GM19395 (cell line): ENCODE data around the gene PCLO.
A peak's percentile ranks its signal among the peaks of the same experiment; 100 is the strongest.

ENCODE experiments used
- ATAC-seq: cut with Tn5 transposase; IDR thresholded peaks from one replicate; pipeline ENCODE4 v1.9.1; 2021; ENCODE audit warnings: mild to moderate bottlenecking, moderate library complexity; ENCODE audit not compliant: unreplicated experiment

The PCLO gene

GRCh38 chr7:82851121-82851520 is 311.6 kb downstream of the PCLO start:
- ATAC-seq, result no peak

- ATAC-seq, result no peak
Observed at GRCh38 chr7:82841828-82842227, 320.9 kb downstream of the PCLO start.

GRCh38 chr7:82840061-82840460 is 322.6 kb downstream of the PCLO start:
- no peak for ATAC-seq

GRCh38 chr7:82839555-82839954 is 323.1 kb downstream of the PCLO start:
- ATAC-seq, result no peak

GRCh38 chr7:82839063-82839462 is 323.6 kb downstream of the PCLO start:
- no peak for ATAC-seq

GRCh38 chr7:82838314-82838713 is 324.4 kb downstream of the PCLO start:
- ATAC-seq, result no peak

GRCh38 chr7:82823073-82823472 is 339.6 kb downstream of the PCLO start:
- ATAC-seq, result no peak

- ATAC-seq, result no peak
Observed at GRCh38 chr7:82821037-82821436, 341.6 kb downstream of the PCLO start.

GRCh38 chr7:82818171-82818570 is 344.5 kb downstream of the PCLO start:
- no peak for ATAC-seq

GRCh38 chr7:82816272-82816671 is 346.4 kb downstream of the PCLO start:
- no peak for ATAC-seq

GRCh38 chr7:82810558-82811259 is 352.0 kb downstream of the PCLO start:
- peak; percentile 80 for ATAC-seq

GRCh38 chr7:82808633-82809032 is 354.1 kb downstream of the PCLO start:
- no peak for ATAC-seq

GRCh38 chr7:82805527-82805960 is 357.1 kb downstream of the PCLO start:
- no peak for ATAC-seq

GRCh38 chr7:82803411-82803810 is 359.3 kb downstream of the PCLO start:
- no peak for ATAC-seq

GRCh38 chr7:82789883-82790609 is 372.6 kb downstream of the PCLO start:
- no peak for ATAC-seq

GRCh38 chr7:82778021-82778420 is 384.7 kb downstream of the PCLO start:
- no peak for ATAC-seq

GRCh38 chr7:82762880-82763279 is 399.8 kb downstream of the PCLO start:
- no peak for ATAC-seq

GRCh38 chr7:82760831-82761230 is 401.9 kb downstream of the PCLO start:
- no peak for ATAC-seq

GRCh38 chr7:82760074-82760473 is 402.6 kb downstream of the PCLO start:
- ATAC-seq, result no peak

GRCh38 chr7:82755705-82756551 is 406.8 kb downstream of the PCLO start:
- no peak for ATAC-seq

- no peak for ATAC-seq
Observed at GRCh38 chr7:82750007-82750406, 412.7 kb downstream of the PCLO start.

GRCh38 chr7:82745820-82746219 is 416.9 kb downstream of the PCLO start:
- no peak for ATAC-seq
